Cortex of kidney (tissue), 1 donor: Measurements from ENCODE around the gene IL23A.
"Not testable (repeated sequence)": the region's sequence is repeated elsewhere in the genome, so short reads cannot be mapped to it uniquely, and the experiment has no call there.

Experiments used
- DNase-seq: peaks from one replicate; lab custom pipeline; 2025; lab: John Stamatoyannopoulos, UW

Gene IL23A, protein sequence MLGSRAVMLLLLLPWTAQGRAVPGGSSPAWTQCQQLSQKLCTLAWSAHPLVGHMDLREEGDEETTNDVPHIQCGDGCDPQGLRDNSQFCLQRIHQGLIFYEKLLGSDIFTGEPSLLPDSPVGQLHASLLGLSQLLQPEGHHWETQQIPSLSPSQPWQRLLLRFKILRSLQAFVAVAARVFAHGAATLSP

DNA sequence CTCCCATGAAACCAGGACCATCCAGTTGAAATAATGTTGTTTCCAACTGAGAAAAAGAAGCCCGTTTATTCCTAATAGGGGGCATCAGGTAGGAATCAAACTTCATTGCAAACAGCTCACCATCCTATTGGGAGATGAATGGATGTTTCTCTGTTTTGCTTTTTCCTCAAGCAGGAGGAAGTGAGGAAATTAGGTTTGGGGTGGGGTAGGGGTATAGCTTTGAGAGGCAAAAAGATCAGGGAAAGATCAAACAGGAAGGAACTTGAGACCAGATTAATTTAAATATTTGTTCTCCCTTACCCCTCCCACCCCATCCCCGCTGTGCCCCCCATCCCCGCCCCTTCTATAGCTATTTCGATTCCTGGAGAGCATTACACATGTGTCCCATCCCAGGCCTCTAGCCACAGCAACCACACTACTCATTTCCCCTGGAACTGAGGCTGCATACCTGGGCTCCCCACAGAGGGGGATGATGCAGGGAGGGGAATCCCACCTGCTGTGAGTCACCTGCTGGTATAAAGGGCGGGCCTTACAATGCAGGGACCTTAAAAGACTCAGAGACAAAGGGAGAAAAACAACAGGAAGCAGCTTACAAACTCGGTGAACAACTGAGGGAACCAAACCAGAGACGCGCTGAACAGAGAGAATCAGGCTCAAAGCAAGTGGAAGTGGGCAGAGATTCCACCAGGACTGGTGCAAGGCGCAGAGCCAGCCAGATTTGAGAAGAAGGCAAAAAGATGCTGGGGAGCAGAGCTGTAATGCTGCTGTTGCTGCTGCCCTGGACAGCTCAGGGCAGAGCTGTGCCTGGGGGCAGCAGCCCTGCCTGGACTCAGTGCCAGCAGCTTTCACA lies at the start of gene IL23A:
Gene IL23A, plus strand, starts transcription at position 577 of the 850 bp plus-strand sequence. Its CDS starts 161 bp downstream, at position 738.
- no peak for DNase-seq

DNA sequence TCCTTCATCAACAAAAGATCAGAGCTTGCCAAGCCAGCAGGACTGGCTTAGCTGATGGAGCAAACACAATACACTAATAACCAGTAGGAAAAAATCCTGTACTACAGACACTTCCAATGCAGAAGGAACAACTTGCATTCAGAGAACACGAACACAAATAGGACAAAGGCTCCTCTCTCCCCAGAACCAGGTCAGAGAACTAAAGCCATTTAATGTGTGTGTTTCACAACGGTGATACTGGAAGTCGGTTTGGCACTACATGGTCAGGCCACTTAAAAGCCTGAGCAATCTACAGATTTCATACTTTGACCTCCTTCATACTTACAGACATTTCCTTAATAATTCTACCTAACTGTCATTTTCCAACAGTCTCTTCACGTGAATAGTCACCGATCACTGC lies 44.9 kb upstream of the IL23A start:
- DNase-seq = no peak

DNA sequence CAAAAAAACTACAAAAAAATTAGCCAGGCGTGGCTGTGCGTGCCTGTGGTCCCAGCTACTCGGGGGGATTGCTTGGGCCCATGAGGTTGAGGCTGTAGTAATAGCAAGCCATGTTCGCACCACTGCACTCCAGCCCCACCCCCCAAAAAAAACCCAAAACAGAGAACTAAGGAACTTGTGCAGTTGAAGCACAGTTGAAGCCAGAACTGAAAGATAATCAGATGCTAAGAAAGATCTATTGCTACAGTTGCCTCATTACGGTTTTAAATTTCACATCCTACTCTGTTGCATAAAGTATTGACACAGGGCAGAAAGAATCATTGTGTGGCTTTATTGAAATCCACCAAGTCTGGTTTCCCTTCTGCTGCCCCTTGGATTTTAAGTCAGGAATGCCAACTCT lies 42.4 kb upstream of the IL23A start:
- DNase-seq = no peak

DNA sequence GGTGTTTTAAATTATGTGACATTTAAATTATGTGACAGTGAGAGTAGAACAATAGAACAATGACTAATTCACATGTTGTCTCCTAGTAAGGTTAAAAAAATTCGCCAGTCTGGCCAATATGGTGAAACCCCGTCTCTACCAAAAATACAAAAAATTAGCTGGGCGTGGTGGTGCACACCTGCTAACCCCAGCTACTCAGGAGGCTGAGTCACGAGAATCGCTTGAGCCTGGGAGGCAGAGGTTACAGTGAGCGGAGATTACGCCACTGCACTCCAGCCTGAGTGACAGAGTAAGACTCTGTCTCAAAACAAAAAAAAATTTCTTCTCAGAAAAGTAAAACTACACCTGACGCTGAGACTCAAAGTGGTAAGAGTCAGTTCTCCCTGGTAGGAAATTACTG lies 41.3 kb upstream of the IL23A start:
- no peak for DNase-seq

DNA sequence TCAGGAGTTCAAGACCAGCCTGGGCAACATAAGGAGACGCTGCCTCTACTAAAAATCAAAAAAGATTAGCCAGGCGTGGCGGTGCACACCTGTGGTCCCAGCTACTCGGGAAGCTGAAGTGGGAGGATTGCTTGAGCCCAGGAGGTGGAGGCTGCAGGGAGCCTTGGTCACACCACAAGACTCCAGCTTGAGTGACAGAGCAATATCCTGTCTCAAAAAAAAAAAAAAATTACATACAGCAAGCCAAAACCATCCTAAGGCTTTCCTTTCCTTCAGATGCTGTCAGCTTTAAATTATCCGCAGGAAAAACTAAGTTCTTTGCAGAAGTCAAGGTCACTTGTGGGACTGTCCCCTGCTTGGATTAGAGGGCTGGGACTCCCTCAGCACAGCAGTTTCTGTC lies 39.9 kb upstream of the IL23A start:
- DNase-seq = no peak

DNA sequence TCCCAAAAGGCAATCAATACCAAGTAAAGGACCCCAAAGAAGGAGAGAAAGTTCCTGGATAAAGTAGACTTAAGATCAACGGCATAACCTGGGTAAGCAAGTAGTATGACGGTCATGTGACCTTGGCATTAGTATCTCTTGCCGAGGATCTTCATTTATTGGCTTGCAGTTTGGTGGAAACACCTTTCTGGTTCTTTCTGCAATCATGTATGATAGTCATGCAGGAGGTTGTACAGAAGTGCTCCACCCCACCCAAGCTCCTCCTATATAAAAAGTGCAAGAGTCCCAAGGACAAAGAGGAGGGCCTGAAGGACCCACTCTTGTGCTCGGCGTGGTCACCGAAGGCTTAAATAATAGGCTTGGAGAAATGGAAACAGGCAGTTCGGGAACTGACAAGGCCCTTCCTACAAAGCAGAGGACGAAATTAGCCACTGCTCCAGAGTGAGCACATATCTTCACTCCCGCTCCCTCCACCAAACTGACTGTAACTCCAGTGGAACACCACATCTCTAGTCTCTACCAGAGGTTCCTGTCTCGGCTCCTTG lies 39.3 kb upstream of the IL23A start:
- no peak for DNase-seq

DNA sequence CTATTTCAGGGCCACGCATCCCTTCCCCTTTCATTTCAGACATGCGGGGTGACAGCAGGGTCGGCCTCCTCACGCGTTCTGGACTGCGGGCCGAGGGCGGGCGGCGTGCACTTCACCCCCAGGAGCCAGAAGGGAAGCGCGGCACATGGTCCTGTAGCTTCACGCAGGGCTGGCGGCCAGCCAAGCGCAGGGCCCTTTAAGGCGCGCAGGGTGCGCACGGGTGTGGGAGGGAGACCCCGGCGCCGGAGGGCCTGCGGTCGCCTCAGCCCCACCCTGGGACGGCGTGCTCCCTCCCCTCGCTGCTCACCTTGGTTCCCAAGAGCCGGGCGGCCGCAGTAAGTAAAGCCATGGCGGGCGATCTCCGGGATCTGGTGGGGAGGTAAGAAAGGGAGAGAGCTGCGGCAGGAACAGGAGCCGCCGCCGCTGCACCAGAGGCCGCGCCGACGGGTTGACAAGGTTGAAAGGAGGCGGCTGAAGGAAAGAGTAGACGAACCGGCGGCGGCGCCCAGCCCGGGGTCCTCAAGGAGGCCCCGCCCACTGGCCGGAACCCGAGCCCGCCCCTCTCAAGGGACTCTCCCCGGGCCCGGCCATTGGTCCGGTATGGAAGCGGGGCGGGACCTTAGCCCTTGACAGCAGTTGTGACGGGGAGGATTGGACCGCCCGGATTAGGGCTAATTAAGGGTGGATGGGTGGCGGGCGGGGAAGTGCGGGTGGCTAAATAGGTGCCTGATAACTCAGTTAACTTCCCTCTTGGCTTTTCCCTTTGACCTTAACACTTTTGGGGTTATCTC lies 38.6 kb upstream of the IL23A start, which contains the start of gene CS:
Gene CS, minus strand, starts transcription at position 478 of the 791 bp plus-strand sequence. Its CDS starts 129 bp downstream, at position 349.
- DNase-seq = peak; percentile 54

DNA sequence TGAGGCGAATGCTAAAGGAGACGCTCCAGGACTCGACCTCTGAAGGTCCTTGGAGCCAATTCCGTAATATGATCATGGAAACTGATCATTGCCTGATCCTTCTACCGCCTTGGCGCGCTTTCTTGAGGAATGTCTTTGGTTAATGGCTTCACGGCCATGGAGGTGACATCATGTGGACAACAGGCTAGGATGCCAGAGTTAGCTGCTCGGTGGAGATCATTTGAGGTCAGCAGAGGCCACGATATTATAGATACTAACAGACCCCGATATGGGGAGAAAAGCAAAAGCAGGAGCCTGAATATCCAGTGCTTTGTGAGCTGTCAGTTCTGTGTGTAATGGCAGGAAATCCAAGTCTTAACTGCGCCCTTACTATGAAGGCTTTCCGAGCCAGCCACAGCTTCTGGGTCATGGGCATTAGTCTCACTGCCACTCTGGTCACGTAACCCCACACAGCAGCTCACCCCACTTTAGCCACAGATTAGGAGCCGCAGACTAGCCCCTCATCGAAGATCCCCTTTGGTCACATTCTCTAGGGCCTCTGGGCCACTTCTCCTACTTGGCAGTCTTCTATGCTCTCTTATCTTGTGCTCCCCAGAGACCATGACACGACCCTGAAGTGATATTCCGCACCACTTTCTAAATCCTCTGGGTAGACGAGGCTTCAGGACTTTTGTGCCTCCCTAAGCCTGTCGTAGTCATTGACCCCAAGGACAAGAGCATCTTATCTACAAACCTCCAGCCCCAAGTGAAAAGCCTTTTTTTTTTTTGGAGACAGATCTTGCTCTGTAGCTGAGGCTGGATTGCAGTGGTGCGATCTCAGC lies 37.8 kb upstream of the IL23A start:
- DNase-seq = no peak

DNA sequence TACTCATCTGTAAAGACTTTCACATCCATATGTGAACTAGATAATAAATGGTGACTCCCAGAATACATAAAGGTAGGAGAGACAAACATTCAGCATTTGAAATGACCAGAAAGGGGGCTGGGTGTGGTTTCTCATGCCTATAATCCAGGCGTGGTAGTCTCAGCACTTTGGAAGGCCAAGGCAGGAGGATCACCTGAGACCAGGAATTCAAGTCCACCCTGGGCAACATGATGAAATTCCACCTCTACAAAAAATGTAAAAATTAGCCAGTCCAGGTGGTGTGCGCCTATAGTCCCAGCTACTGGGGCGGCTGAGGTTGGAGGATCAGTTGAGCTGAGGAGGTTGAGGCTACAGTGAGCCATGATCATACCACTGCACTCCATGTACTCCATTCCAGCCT lies 34.4 kb upstream of the IL23A start:
- DNase-seq = no peak

DNA sequence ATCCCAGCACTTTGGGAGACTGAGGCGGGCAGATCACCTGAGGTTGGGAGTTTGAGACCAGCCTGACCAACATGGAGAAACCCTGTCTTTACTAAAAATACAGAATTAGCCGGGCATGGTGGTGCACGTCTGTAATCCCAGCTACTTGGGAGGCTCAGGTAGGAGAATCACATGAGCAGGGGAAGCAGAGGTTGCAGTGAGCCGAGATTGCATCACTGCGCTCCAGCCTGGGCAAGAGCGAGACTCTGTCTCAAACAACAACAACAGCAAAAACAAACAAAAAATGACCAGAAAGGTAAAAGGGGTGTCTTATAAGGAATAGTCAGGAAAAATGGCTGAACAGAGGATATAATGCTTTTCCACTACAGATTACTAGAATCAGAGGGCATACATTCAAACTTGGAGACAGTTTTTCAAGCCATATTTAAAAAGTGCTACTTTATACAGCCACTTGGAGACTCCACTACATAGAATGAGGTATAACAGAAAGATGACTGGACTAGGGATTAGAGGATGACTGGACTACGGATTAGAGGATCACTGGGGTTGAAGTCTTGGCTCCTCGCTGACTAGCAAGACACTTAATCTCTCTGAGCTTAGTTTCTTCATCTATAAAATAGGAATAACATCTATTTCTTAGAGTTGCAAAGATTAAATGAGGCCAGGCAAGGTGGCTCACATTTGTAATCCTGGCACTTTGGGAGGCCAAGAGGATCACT lies 33.7 kb upstream of the IL23A start:
- DNase-seq = no peak

DNA sequence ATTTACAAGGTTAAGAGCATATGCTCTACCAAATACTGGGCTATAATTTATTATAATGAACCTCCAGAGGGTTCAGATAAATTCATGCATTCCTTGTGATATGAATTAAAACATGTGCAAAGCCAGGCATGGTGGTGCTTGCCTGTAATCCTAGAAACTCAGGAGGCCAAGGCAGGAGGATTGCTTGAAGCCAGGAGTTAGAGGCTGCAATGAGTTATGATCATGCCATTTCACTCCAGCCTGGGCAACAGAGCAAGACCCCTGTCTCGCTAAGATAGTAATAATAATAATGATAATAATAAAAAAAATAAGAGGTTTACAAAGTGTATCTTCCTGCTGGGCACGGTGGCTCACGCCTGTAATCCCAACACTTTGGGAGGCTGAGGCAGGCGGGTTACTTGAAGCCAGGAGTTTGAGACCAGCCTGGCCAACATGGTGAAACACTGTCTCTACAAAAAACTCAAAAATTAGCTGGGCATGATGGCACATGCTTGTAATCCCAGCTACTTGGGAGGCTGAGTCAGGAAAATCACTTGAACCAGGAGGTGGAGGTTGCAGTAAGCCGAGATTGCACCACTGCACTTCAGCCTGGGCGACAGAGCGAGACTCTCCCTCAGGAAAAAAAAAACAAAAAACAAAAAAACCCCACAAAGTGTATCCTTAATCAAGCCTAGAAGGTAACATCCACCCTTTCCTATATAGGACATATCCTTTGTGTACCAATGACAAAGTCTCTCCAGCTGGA lies 31.3 kb upstream of the IL23A start:
- no peak for DNase-seq

DNA sequence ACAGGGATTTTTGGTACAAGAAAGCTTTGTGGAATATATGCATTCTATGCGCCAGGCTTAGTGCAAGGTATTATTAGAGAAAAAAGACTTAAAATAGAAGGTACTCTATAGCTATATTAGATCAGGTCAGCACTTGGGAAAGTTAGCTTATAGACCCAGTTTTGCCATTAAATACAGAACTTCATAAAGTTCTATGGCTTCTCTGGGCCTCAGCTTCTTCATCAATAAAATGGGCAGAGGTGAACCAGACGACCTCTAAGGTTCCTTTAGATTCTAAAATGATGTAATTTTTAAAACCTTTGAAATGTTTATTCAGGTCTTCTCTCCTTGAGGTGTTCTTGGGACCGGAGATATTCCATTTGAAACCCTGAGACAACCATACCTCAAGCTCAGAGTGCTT lies 30.0 kb upstream of the IL23A start:
- DNase-seq = no peak

DNA sequence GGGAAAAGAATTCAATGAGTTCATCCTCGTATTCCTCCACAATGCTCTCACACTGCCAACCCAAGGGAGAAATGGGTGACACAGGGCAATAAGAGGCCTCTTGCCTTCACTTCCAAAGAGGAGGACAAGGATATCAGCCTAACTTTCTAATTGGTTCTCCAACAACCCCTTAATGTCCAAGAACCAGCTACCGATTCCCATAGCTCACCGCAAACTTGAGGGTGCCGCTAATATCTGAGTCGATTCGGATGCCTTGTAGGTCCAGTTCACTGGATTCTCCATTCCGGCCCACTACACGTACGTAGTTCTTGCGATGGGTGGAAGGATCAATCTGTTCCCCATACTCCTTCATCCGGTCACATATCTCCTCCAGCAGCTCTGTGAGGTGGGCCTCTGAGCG lies 27.7 kb upstream of the IL23A start:
- no peak for DNase-seq

DNA sequence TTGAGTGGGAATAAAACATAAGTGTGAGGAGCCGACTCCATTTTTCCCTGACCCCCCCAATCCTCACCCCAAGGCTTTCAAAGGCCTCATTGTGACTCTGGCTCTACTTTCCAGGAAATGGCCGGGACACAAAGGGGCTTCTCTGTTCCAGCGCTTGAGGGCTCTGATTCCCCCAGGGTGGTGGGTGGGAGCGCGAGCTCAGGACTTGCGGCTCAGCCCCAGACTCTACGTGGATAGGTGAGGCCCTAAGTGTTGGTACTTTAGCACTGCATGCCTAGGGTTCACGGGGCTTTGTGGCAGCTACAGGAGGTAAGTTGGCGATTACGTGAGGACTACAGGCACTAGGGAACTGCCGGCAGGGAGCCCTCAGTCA lies 23.4 kb upstream of the IL23A start:
- DNase-seq = no peak

DNA sequence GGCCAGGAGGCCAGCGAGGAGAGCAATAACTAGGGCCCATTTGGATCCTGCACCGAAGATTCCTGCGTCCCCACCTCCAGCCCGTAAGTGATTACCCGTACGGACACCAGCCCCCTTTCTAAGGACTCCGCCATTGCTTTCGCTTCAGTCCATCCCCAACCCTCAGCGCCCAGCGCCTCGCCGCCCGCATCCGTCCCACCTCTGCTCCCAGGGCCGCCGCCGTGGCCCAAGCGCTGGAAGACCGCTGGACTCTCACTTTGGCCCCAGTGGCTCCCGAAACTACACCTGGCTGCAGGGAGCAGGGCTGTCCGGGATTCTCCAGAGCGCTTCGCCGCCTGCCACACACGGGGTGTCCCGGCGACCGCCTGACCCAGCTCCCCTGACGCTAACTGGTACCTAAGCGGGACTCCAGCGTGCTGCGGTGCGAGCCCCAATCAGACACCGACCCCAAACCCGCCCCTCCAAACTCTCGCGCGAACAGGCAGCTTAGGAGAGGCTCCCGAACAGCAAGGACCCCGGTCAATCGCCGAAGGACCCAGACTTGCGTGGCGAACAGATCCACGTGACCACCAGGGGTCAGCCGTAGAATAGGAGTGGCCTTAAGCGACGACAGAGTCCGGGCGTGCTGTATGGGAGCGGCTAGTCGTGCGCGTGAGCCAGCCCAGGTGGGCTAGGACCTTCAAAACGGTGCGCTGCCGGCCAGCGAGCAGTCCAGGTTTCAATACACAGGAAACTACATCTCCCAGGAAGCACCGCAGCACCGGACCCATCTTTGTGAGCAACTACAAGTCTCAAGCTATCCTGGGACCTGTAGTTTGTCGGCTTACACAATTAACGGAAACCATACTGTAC lies 22.8 kb upstream of the IL23A start, which contains the start of gene CNPY2:
Gene CNPY2, minus strand, starts transcription at position 367 of the 852 bp plus-strand sequence. CDS start 771 bp downstream, outside the sequence.
- DNase-seq = no peak

DNA sequence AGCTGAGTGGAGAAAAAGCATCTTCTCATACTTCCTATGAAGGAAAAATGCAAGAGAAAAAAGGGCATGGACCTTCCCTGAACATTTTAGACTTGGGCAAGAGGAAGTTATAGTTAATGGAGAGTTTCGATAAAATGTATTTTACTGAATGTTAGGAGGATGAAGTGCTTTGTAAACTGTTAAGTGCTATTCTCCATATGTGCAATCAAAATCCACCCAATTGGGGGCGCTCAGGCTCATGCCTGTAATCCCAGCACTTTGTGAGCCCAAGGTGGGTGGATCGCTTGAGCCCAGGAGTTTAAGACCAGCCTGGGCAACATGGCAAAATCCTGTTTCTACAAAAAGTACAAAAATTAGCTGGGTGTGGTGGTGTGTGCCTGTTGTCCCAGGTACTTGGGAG lies 21.0 kb upstream of the IL23A start:
- no peak for DNase-seq

DNA sequence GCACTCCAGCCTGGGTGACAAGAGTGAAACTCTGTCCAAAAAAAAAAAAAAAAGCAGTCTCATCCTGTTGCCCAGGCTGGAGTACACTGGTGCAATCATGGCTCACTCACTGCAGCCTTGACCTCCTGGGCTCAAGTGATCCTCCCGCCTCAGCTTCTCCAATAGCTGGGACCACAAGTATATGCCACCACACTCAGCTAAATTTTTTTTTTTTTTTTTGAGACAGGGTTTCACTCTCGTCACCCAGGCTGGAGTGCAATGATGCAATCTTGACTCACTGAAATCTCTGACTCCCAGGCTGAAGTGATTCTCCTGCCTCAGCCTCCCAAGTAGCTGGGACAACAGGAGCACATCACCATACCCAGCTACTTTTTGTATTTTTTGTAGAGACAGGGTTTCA lies 17.7 kb upstream of the IL23A start:
- DNase-seq = no peak

DNA sequence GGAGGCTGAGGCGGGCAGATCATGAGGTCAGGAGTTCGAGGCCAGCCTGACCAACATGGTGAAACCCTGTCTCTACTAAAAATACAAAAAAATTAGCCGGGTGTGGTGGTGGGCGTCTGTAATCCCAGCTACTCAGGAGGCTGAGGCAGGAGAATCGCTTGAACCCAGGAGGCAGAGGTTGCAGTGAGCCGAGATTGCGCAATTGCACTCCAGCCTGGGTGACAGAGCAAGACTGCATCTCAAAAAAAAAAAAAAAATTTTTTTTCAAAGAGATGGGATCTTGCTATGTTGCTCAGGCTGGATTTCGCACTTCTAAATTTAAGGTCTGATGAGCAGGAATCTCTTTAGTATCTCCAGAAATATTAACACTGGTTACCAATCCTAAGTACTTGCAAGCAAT lies 17.1 kb upstream of the IL23A start:
- DNase-seq = not testable (repeated sequence)

DNA sequence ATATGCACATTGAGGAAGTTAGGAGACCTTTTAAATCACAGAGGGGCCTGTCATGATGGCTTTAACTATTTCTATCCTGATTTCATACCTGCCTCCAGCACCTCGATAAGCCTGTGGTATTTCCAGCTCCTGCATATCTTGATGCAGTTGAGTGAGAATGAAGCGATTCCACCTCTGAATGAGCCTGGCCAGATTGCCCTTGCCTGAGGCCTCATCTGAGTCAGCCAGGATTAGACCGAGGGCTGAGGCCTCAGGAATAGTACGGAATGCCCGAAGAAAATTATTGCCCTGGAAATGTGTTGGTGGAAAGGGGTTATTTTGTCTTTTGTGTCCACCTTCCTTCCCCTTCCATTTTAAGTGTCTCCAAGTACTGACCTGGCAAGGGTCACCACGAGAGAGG lies 14.5 kb upstream of the IL23A start:
- no peak for DNase-seq
